ENCODE results near the gene GRM7.

GRM7 gene

DNA sequence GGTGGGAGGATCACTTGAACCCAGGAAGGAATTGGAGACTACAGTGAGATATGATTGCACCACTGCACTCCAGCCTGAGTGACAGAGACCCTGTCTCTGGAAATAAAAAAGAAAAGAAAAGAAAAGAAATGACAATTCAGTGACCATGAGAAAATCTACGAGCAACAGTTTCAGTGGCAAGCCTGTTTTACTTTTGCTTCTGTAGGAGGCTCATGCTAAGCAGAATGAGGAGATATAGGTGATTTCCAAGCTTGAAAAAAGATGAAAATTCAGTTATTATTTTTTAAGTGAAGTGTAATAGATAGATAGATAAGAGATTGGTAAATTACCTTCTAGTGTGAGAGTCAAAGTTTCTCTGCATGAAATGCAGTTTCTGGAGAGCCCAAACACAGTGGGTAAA, 651.1 kb downstream of the GRM7 start:
- no peak for DNase-seq

DNA sequence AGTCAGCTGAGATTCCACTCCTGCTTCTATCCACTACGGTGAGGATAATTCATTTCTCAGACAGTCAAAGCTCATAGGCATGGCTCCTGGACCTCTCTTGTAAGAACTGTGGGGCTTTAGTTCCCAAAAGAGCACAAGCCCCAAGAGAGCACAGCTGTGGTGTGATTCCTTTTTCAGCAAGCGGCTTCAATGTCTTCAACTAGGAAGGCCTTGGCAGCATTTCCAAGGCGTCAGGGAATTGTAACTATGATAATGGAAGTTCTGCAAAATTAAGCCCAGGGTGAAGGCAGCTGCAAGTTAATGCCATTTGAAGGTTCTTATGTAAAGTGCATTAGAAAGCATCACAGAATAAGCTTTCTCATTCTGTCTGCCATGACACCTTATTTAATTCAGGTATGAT, 657.1 kb downstream of the GRM7 start:
- DNase-seq, result no peak

DNA sequence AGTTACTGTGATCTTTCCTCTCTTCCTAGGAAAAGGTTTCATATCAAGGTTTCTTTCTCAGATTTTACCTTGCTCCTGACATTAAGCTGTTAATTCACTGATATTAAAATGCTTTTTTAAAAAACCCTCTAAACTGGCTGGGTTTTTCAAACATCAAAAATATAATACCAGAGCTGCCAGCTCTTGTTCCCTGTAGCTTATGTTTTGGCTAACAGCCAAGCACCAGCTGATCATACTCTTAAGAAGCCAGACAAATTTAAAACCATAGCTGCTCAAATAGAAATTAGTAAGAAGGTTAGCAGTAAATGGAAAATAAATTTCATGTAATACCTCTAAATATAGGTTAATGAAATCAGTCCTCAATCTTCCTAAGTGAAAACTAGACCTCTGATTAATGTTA, 657.5 kb downstream of the GRM7 start:
- no peak for DNase-seq

DNA sequence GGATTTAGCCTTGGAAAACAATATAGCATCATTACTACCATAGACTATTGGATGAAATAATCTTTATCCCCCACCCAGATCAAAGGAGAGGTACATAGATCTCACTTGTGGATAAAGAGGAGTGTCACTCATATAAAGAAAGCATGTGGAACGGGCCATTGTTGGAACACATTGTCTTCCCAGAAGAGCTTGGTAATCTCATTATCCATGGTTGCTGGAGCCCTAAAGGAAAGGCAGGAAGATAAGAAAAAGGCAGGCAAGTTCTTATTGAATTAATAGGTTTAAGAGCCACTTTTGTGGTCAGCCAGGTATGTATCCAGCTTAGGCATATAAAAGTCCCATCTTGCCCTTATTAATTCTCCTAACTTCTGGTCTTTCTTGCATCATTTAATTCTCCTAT, 659.1 kb downstream of the GRM7 start:
- no peak for DNase-seq

GRCh38 chr3:7520593-7520992, 659.7 kb downstream of the GRM7 start:
- no peak for DNase-seq

GRCh38 chr3:7536510-7536909, 675.6 kb downstream of the GRM7 start:
- no peak for DNase-seq

- no peak for DNase-seq
These were observed 676.0 kb downstream of the GRM7 start for GRCh38 chr3:7536921-7537320.

DNA sequence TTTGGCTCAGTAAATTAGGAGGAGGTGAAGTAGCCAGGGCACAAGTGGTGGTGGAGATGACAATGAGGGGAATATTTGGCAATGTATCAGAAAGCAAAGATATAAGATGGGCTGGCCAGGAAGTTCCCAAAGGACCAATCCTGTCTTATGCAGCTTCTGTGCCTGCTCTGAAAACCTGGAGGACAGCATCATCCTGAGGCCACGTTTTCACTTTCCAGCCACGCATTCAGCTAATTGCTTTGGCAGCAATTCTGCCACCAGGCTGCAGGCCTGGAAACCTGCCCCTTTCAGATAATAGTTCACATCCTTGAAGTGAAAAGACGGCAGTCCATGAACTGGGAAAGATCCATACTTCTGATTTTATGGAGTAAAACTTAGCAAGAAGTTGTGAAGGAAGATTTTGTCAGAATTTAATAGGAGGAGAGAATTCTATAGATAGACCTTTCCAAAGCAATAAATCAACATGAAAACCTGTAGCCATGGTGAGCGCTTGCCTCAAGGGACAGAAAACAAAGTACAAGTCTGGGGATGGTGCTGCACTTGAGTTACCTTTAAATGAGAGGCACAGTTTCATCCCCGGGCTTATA, 682.5 kb downstream of the GRM7 start:
- no peak for DNase-seq

- no peak for DNase-seq
These were observed 684.4 kb downstream of the GRM7 start for GRCh38 chr3:7545334-7545733.

GRCh38 chr3:7546253-7546652, 685.3 kb downstream of the GRM7 start:
- DNase-seq, result no peak

GRCh38 chr3:7547826-7548225, 686.9 kb downstream of the GRM7 start:
- DNase-seq, result no peak

DNA sequence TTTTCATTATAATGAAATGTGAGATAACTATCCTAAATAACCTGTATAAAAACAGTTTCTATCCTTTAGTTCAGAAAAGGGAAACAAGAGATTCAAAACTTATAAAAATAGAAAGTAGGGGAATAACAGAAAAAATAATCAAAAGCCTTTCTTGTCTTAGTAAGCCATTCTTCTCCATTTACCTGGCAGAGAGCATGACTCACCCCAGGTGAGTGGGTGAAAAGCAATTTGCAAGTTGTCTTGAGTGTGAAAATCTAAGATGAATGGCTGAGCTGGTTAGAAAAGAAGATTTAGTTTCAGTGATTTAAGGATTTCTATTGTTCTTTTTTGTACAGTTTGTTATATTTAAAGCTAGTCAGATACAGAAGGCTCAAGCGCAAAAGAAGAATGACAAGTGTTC, 702.0 kb downstream of the GRM7 start:
- no peak for DNase-seq

- DNase-seq, result no peak
These were observed 704.7 kb downstream of the GRM7 start for GRCh38 chr3:7565574-7565973.

GRCh38 chr3:7567160-7567559, 706.2 kb downstream of the GRM7 start:
- no peak for DNase-seq

GRCh38 chr3:7568526-7569184, 707.7 kb downstream of the GRM7 start:
- DNase-seq, result no peak

DNA sequence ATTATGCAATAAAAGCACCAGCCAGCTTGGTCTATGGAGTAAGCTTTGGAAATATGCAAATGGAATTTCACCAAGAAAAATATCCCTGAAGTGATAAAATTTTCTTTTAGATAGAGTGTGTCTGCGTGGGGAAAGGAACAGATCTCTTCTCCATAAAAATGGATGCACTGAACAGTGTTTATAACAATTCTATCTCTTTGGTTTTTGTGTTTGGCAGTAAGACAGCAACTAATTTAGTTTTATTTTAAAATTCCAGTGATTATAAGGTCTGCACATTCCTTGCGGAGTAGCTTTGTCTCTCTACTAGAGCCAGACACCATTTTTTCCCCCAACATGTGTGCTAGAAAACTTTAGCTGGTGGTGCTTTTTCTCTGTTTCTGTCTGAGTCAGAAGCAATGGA, 712.4 kb downstream of the GRM7 start:
- no peak for DNase-seq

DNA sequence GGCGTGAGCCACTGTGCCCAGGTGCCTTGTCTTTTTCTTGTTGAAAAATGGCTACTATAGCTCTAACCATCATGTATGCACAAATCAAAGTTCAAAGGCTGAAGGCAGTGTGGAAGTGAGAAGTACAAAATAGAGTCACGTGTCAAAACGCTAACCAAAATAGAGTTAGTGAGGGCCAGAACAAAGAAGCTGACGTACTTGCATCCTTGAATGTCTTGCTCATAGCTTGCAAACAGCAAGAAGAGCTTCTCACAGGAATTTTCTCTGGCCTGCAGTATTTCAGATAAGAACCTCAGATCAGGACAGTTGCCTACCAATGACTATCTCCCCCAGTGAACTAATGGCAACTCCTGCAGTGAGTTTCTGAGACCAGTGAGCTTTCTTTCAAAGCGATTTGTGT, 713.5 kb downstream of the GRM7 start:
- DNase-seq, result no peak

GRCh38 chr3:7576071-7576470, 715.2 kb downstream of the GRM7 start:
- no peak for DNase-seq

DNA sequence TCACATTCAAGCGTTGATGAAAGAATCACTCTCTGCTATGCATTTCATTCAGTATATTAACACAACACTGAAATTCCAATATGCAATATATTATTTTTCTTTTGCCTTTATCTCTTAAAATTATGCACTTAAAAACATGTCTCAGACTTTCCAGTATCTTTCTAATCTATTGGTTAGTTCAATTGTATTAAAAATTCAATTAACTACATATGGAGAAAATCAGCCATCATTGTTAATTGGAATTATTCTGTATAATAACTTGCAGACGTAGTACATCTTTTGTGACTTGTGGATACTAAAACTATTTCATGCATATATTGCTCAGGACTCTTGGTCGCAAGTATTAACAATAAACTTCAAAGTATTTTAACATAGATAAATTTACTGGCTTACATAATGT, 715.6 kb downstream of the GRM7 start:
- no peak for DNase-seq

DNA sequence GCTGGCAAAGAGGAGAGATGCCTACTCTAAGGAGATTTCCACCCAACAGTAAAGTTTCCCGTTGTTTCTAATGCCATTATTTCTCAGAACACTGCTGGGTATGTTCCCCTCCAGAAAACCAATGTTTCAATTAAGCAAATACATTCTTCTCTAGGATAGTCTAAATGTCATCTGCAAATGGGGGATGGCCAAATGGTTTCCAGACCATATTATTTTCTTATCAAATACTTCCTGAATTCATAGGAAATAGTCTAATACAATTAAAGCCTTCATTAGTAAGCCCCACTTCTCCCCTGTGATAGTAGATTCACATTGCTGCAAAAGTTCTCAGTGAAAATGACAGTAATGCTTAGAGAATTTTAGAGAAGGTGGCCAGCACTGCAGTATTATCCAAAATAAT, 716.6 kb downstream of the GRM7 start:
- DNase-seq, result no peak

- no peak for DNase-seq
These were observed 720.9 kb downstream of the GRM7 start for GRCh38 chr3:7581831-7582230.

DNA sequence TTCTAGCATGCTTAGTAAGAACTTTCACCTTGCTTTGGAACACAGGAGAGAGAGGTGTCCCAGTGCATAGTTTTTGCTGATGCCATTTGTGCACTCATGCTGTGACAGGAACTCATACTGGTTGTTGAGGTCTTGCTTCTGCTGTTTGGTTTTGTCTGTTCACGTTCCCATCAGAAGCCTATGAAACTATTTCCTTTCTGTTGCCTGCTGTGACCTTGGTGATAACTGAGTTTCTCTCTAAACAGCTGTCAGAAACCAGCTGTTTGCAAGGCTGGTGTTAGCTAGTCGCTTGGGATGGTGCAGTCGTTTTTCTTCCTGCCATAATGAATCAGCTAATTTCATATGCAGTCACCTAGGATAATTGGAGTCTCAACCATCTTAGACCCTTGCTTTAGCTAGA, 724.1 kb downstream of the GRM7 start:
- no peak for DNase-seq

DNA sequence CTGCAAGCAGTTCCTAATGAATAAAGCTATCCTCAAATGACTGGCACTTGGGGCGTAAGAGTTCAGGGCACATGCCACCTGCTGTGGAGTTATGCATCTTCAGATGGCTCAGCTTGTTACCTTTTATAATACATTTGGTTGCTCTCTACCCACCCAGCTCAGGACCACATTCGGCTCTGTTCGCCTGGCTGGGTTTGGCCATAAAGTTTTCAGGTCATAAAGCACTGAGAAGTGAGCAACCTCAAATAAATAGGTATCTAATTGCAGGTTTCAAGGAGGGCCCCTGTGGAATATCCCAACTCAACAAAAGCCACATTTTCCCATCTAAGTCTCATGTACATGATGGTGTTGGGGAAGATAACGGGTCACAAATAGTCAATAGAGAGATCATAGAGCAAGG, 727.3 kb downstream of the GRM7 start:
- no peak for DNase-seq

GRCh38 chr3:7589526-7589925, 728.6 kb downstream of the GRM7 start:
- DNase-seq, result no peak

GRCh38 chr3:7602297-7602696, 741.4 kb downstream of the GRM7 start:
- DNase-seq, result no peak
